Mesothelial cell of epicardium (in vitro differentiated cells): ENCODE results near the gene PPP1R3G. TPM values are rescaled to one million over a fixed set of nuclear protein-coding genes. Genes with fewer than 3 reads are reported as not detected.

Experiments used
- DNase-seq, 2 experiments: peaks; one replicate each; pipeline ENCODE4 v3.0.0; 2021; ENCODE audit warnings: low spot score in 2 of 2; ENCODE audit not compliant: unreplicated experiment in 2 of 2
- H3K27ac Mint-ChIP-seq: 2 replicates; pipeline ENCODE4 v1.8.0; 2021; ENCODE audit warnings: mixed read lengths
- H3K27me3 Mint-ChIP-seq: 2 replicates; pipeline ENCODE4 v1.8.0; 2021; ENCODE audit warnings: low read depth, mixed read lengths
- H3K36me3 Mint-ChIP-seq: 2 replicates; pipeline ENCODE4 v1.8.0; 2021; ENCODE audit warnings: mixed read lengths
- H3K4me1 Mint-ChIP-seq: 2 replicates; pipeline ENCODE4 v1.8.0; 2021; ENCODE audit warnings: mixed read lengths
- H3K4me3 Mint-ChIP-seq: 2 replicates; pipeline ENCODE4 v1.8.0; 2021; ENCODE audit warnings: mild to moderate bottlenecking, moderate library complexity, mixed read lengths
- H3K9me3 Mint-ChIP-seq: 2 replicates; pipeline ENCODE4 v1.8.0; 2021; ENCODE audit warnings: mixed read lengths
- total RNA-seq: library from RNA; stranded (reverse); gene quantifications from 3 replicates; pipeline ENCODE4 v1.2.1, GENCODE V29; 2021
- TF ChIP-seq, protein P1 (sequence below): fragments of 200-600 bp; sonication (generic); IDR thresholded peaks from one replicate; pipeline ENCODE4 v1.5.0; 2021; ENCODE audit warnings: antibody characterized with exemption; ENCODE audit not compliant: unreplicated experiment

Gene PPP1R3G
- total RNA-seq, 1 donor from 2014 or later, result 1.1 TPM

DNA sequence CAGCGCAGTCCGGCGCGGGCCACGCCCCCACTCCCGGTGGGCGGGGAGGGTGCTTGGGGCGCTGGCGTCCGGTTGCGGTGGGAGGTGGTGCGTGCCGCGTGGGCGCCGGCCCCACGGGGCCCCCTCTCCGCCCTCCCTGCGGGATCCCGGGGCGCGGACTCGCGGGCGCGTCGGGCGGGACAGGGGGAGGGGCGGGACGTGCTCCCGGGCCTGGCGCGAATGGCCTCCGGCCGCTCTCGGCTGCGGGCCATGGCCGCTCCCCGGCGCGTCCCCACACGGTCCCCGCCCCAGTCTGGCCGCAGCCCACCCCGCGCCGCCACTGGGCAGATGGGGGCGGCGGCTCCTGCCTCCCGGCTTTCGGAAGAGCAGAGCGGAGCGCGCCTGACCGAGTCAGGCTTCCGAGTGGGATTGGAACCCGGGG, 771 bp upstream of the PPP1R3G start:
- H3K4me3 Mint-ChIP-seq, result peak overlapping the region; percentile 81
- peaks cover 12% of the 10 kb centered on the region for H3K4me1 Mint-ChIP-seq
- TF ChIP-seq, protein P1, sequence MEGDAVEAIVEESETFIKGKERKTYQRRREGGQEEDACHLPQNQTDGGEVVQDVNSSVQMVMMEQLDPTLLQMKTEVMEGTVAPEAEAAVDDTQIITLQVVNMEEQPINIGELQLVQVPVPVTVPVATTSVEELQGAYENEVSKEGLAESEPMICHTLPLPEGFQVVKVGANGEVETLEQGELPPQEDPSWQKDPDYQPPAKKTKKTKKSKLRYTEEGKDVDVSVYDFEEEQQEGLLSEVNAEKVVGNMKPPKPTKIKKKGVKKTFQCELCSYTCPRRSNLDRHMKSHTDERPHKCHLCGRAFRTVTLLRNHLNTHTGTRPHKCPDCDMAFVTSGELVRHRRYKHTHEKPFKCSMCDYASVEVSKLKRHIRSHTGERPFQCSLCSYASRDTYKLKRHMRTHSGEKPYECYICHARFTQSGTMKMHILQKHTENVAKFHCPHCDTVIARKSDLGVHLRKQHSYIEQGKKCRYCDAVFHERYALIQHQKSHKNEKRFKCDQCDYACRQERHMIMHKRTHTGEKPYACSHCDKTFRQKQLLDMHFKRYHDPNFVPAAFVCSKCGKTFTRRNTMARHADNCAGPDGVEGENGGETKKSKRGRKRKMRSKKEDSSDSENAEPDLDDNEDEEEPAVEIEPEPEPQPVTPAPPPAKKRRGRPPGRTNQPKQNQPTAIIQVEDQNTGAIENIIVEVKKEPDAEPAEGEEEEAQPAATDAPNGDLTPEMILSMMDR, result no peak
- peaks cover 6% of the 10 kb centered on the region for H3K9me3 Mint-ChIP-seq
- DNase-seq, result no peak
- no peak overlapping the region for H3K27ac Mint-ChIP-seq
- no peaks in the 10 kb centered on the region for H3K36me3 Mint-ChIP-seq
- H3K27me3 Mint-ChIP-seq, result peaks cover 43% of the 10 kb centered on the region

DNA sequence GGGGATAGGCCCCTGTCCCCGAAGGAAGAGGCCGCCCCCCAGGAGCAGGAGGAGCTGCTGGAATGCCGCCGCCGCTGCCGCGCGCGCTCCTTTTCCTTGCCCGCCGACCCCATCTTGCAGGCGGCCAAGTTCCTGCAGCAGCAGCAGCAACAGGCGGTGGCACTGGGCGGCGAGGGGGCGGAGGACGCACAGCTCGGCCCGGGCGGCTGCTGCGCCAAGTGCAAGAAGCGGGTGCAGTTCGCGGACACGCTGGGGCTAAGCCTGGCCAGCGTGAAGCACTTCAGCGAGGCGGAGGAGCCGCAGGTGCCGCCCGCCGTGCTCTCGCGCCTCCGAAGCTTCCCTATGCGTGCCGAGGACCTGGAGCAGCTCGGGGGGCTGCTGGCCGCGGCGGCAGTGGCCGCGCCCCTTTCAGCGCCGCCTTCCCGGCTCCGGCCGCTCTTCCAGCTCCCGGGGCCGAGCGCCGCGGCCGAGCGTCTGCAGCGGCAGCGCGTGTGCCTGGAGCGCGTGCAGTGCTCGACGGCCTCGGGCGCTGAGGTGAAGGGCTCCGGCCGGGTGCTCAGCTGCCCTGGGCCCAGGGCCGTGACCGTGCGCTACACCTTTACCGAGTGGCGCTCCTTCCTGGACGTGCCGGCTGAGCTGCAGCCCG, 630 bp downstream of the PPP1R3G start:
- H3K27me3 Mint-ChIP-seq, result peaks cover 43% of the 10 kb centered on the region
- H3K4me3 Mint-ChIP-seq, result peak overlapping the region; percentile 69
- TF ChIP-seq, protein P1, result no peak
- H3K9me3 Mint-ChIP-seq, result no peaks in the 10 kb centered on the region
- peaks cover 12% of the 10 kb centered on the region for H3K4me1 Mint-ChIP-seq
- peak; percentile 37 to 62 for DNase-seq
- no peak overlapping the region for H3K27ac Mint-ChIP-seq
- no peaks in the 10 kb centered on the region for H3K36me3 Mint-ChIP-seq

DNA sequence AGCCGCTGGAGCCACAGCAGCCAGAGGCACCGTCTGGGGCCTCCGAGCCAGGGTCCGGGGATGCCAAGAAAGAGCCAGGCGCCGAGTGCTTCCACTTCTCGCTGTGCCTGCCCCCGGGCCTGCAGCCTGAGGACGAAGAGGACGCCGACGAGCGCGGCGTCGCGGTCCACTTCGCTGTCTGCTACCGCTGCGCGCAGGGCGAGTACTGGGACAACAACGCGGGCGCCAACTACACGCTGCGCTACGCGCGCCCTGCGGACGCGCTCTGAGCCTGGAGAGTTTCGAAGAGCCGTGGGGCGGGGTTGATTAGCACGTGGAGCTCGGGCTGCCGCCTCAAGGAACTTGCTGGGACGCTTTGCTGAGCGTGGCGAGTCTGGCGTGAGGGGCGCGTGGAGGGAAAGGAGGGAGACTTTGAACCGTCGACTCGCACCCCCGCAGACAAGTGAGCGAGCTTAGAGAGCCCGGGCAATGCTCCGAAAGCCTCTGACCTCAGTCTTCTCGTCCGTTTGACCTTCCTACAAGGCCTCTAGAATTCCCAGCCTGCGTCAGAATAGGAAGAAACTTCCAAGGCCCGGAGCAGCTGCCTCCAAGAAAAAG, 1.3 kb downstream of the PPP1R3G start:
- Mint-ChIP-seq H3K27ac (no peak overlapping the region), H3K27me3 (peaks cover 43% of the 10 kb centered on the region), H3K4me3 (peak overlapping the region; percentile 42), H3K36me3 (no peaks in the 10 kb centered on the region), H3K4me1 (peaks cover 12% of the 10 kb centered on the region), H3K9me3 (no peaks in the 10 kb centered on the region)
- TF ChIP-seq, protein P1, result no peak
- no peak for DNase-seq

DNA sequence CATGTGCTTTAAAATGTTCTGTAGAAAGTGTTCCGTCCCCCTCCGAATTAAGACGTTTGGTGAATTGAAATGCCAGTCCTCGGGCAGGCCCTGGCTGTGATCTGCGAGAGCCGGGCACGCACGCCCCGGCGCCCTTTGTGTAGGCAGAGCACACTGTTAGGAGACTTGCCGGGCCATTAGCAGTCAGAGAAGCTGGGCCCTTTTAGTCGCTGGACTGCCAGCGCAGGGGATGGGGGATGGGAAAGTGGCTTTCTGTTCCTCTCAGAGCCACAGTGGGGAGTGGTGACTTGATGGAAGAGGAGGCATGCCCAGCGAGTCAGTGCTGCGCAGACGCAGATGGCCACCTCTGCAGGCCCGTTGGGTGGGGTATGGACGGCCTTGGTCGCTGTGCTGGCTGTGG, 2.2 kb downstream of the PPP1R3G start:
- H3K4me1 Mint-ChIP-seq, result peaks cover 10% of the 10 kb centered on the region
- DNase-seq, result no peak
- H3K4me3 Mint-ChIP-seq, result peak overlapping the region; percentile 41
- H3K27me3 Mint-ChIP-seq, result peaks cover 43% of the 10 kb centered on the region
- TF ChIP-seq, protein P1, result no peak
- no peak overlapping the region for H3K27ac Mint-ChIP-seq
- no peaks in the 10 kb centered on the region for H3K36me3 Mint-ChIP-seq
- H3K9me3 Mint-ChIP-seq, result no peaks in the 10 kb centered on the region

DNA sequence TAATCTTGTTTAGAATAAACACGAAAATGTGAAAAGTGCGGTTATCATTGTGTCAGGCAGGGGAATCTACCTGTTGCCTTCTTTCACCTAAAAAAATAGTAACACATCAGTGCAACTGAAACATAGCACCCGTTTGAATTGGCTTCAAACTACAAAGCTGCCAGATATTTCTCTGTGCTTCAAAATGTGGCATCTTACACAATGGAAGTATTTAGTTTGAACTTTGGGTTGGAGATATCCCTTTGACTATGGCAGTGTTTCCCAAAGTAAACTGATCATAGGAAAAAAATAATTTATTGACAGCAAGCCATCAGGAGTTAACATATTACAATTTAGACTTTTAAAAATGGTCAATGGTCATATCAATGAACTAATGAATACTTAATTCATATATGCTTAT, 3.6 kb downstream of the PPP1R3G start:
- Mint-ChIP-seq H3K9me3 (no peaks in the 10 kb centered on the region), H3K36me3 (no peaks in the 10 kb centered on the region), H3K4me3 (no peak overlapping the region), H3K27me3 (peaks cover 34% of the 10 kb centered on the region), H3K27ac (no peak overlapping the region), H3K4me1 (peaks cover 6% of the 10 kb centered on the region)
- TF ChIP-seq, protein P1, result no peak
- no peak for DNase-seq
